Epithelial cell of esophagus (primary cell): ENCODE measurements around the gene MAP2K3.

ENCODE experiments used
- DNase-seq: peaks from one replicate; pipeline ENCODE4 v3.0.0; 2010; ENCODE audit warnings: low read depth
- H3K4me3 ChIP-seq: 2 replicates; pipeline ENCODE4 v1.5.1; 2011; ENCODE audit warnings: mild to moderate bottlenecking, low read length, control low read depth
- CTCF ChIP-seq: IDR thresholded peaks from 2 replicates; pipeline ENCODE4 v1.5.1; 2011; ENCODE audit warnings: low read depth, mild to moderate bottlenecking, low read length, control low read depth, inconsistent platforms; ENCODE audit not compliant: insufficient read depth; ENCODE audit errors: missing control alignments

The MAP2K3 gene

GRCh38 chr17:21242780-21243515 lies 41.6 kb upstream of the MAP2K3 start:
- no peak overlapping the region for H3K4me3 ChIP-seq
- TF ChIP-seq CTCF = no peak

GRCh38 chr17:21243516-21244303 lies 40.8 kb upstream of the MAP2K3 start:
- no peak overlapping the region for H3K4me3 ChIP-seq
- no peak for DNase-seq
- TF ChIP-seq CTCF = no peak

More at GRCh38 chr17:21242780-21243515, 41.6 kb upstream of the MAP2K3 start:
- no peak for DNase-seq

GRCh38 chr17:21245639-21246084 lies 38.8 kb upstream of the MAP2K3 start:
- H3K4me3 ChIP-seq = no peak overlapping the region
- TF ChIP-seq CTCF = no peak
- DNase-seq = no peak

GRCh38 chr17:21246698-21247097 lies 37.8 kb upstream of the MAP2K3 start:
- H3K4me3 ChIP-seq = no peak overlapping the region
- no peak for TF ChIP-seq CTCF
- no peak for DNase-seq

GRCh38 chr17:21247552-21248258 lies 36.8 kb upstream of the MAP2K3 start:
- no peak for TF ChIP-seq CTCF
- DNase-seq = no peak
- no peak overlapping the region for H3K4me3 ChIP-seq

GRCh38 chr17:21248500-21248899 lies 36.0 kb upstream of the MAP2K3 start:
- TF ChIP-seq CTCF = no peak
- H3K4me3 ChIP-seq = no peak overlapping the region
- DNase-seq = no peak
